ENCODE data around the gene TDRD7.

DNA sequence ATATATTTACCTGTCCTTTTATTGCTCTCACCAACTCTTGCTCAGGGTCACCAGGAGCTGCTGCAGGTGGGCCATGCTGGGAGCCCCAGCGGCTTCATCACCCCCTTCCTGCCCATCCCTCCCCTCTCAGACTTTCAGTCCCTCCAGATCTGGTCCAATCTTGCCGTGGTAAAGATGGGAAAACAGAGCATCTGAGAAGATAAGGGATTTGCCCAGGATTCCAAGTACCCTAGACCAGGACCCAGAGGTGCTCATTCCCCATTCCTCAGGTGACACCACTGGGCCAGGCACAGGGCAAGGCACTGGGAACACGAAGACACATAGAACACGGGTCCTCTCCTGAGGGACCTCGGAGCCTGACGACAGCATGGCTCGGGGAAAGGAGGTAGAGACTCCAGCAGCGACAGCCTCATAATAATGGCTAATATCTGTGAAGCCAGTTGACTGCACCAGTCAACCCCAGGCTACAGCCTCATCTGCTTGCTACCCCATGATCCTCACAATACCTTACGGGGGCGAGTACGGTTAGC lies 107.6 kb downstream of the TDRD7 start:
- no peak for TF ChIP-seq POLR2AphosphoS5 (IDR thresholded peaks at IDR 0.05; ENCODE audit: borderline replicate concordance, low read depth, low read length)
- TF ChIP-seq EZH2 (IDR thresholded peaks at IDR 0.05) = no peak
- TF ChIP-seq FOXP2 (optimal IDR thresholded peaks at IDR 0.05; ENCODE audit: control extremely low read depth, extremely low read length, insufficient read depth) = no peak

Data from SK-N-MC (cell line).